IMR-90 (cell line): ENCODE data around the gene DPP10. TPM values are rescaled to one million over a fixed set of nuclear protein-coding genes. Genes with fewer than 3 reads are reported as not detected.

ENCODE experiments used
- ATAC-seq: fragments of 200-7000 bp; cut with Tn5 transposase; 2 replicates; pipeline ENCODE4 v1.9.1; 2020; ENCODE audit warnings: low read depth, mild to moderate bottlenecking, moderate library complexity
- BruUV-seq: library from RNA; stranded (reverse); fragments of 400-500 nt; replicated peaks from 2 replicates; lab custom pipeline; 2021; lab: Mats Ljungman, UMichigan
- CTCF ChIA-PET: fragments of 300-600 bp; formaldehyde crosslinking; extraction: SDS; loops from one replicate; lab custom pipeline; 2021; ENCODE audit warnings: antibody characterized with exemption; lab: Yijun Ruan, JAX
- POLR2A ChIA-PET: fragments of 300-600 bp; sonication (Branson Sonifier 250); formaldehyde crosslinking; loops from one replicate; lab custom pipeline; 2022; ENCODE audit warnings: antibody characterized with exemption; ENCODE audit not compliant: unreplicated experiment; lab: Charles Lee
- DNase-seq: peaks from one replicate; pipeline ENCODE4 v3.0.0; 2013
- H2AFZ ChIP-seq: replicated peaks from 2 replicates; pipeline ENCODE3; 2013; ENCODE audit warnings: low read length, mild to moderate bottlenecking; ENCODE audit not compliant: poor library complexity
- H2AK5ac ChIP-seq: 2 replicates; pipeline ENCODE4 v1.6.1; 2013; ENCODE audit warnings: low read depth, low read length, inconsistent platforms
- H2AK9ac ChIP-seq: replicated peaks from 2 replicates; pipeline ENCODE3; 2013; ENCODE audit warnings: mild to moderate bottlenecking, low read depth, low read length, moderate library complexity; ENCODE audit not compliant: poor library complexity
- H2BK120ac ChIP-seq: 2 replicates; pipeline ENCODE4 v1.6.1; 2013; ENCODE audit warnings: low read depth, low read length, inconsistent platforms
- H2BK15ac ChIP-seq: 3 replicates; pipeline ENCODE4 v1.6.1; 2013; ENCODE audit warnings: low read depth, low read length, inconsistent platforms
- H2BK20ac ChIP-seq: 2 replicates; pipeline ENCODE4 v1.6.1; 2013; ENCODE audit warnings: low read depth, mild to moderate bottlenecking, inconsistent platforms, low read length, moderate library complexity
- H2BK5ac ChIP-seq: 2 replicates; pipeline ENCODE4 v1.6.1; 2013; ENCODE audit warnings: mild to moderate bottlenecking, low read depth, low read length, inconsistent platforms; ENCODE audit not compliant: poor library complexity, severe bottlenecking
- H3K14ac ChIP-seq: replicated peaks from 2 replicates; pipeline ENCODE4 v1.6.1; 2013; ENCODE audit warnings: low read depth, low read length, inconsistent platforms
- H3K18ac ChIP-seq: 2 replicates; pipeline ENCODE4 v1.6.1; 2013; ENCODE audit warnings: low read depth, low read length, control low read depth
- H3K23ac ChIP-seq: 2 replicates; pipeline ENCODE4 v1.6.1; 2013; ENCODE audit warnings: low read depth, low read length, inconsistent platforms
- H3K27ac ChIP-seq: 2 replicates; pipeline ENCODE4 v1.5.1; 2013; ENCODE audit warnings: mild to moderate bottlenecking, control low read depth, low read length; ENCODE audit not compliant: insufficient read depth
- H3K27me3 ChIP-seq: 2 replicates; pipeline ENCODE4 v1.6.1; 2013; ENCODE audit warnings: low read length; ENCODE audit not compliant: control insufficient read depth, insufficient read depth
- H3K36me3 ChIP-seq: 2 replicates; pipeline ENCODE4 v1.6.1; 2013; ENCODE audit warnings: low read length, mixed read lengths; ENCODE audit not compliant: control insufficient read depth, insufficient read depth
- H3K4ac ChIP-seq: 2 replicates; pipeline ENCODE4 v1.6.1; 2013; ENCODE audit warnings: low read depth, low read length, inconsistent platforms
- H3K4me1 ChIP-seq: 2 replicates; pipeline ENCODE4 v1.6.1; 2013; ENCODE audit warnings: low read length, mixed read lengths; ENCODE audit not compliant: control insufficient read depth, insufficient read depth
- H3K4me2 ChIP-seq: 2 replicates; pipeline ENCODE4 v1.6.1; 2013; ENCODE audit warnings: low read depth, mild to moderate bottlenecking, control low read depth, low read length, moderate library complexity
- H3K4me3 ChIP-seq: 2 replicates; pipeline ENCODE4 v1.5.1; 2013; ENCODE audit warnings: low read depth, mild to moderate bottlenecking, control low read depth, low read length, moderate library complexity; ENCODE audit not compliant: insufficient read depth
- H3K56ac ChIP-seq: 2 replicates; pipeline ENCODE4 v1.6.1; 2013; ENCODE audit warnings: low read length, inconsistent platforms; ENCODE audit not compliant: insufficient read depth; ENCODE audit errors: extremely low read depth
- H3K79me1 ChIP-seq, 2 experiments: 2 replicates each; pipeline ENCODE4 v1.6.1; 2013; ENCODE audit warnings: low read length in 2 of 2, inconsistent platforms in 1 of 2, low read depth in 1 of 2
- H3K9ac ChIP-seq: 2 replicates; pipeline ENCODE4 v1.6.1; 2013; ENCODE audit warnings: low read depth, low read length, control low read depth
- H3K9me1 ChIP-seq: 2 replicates; pipeline ENCODE4 v1.6.1; 2013; ENCODE audit warnings: low read length, inconsistent platforms; ENCODE audit not compliant: insufficient read depth
- H3K9me3 ChIP-seq: 2 replicates; pipeline ENCODE4 v1.6.1; 2013; ENCODE audit warnings: low read length; ENCODE audit not compliant: control insufficient read depth, insufficient read depth
- H4K20me1 ChIP-seq: 2 replicates; pipeline ENCODE4 v1.6.1; 2013; ENCODE audit warnings: low read length, inconsistent platforms; ENCODE audit not compliant: insufficient read depth
- H4K5ac ChIP-seq: 2 replicates; pipeline ENCODE4 v1.6.1; 2013; ENCODE audit warnings: mild to moderate bottlenecking, low read depth, low read length, control low read depth
- H4K8ac ChIP-seq, 2 experiments: 2 replicates each; pipeline ENCODE4 v1.6.1; 2013; ENCODE audit warnings: low read depth in 2 of 2, low read length in 2 of 2, control low read depth in 1 of 2, inconsistent platforms in 1 of 2
- H4K91ac ChIP-seq: 2 replicates; pipeline ENCODE4 v1.6.1; 2013; ENCODE audit warnings: low read depth, low read length, inconsistent platforms; ENCODE audit not compliant: insufficient read depth
- BHLHE40 ChIP-seq: fragments of 150-350 bp; IDR thresholded peaks from 2 replicates; pipeline ENCODE4 v1.6.1; 2016; ENCODE audit warnings: mild to moderate bottlenecking, low read depth, low read length
- CHD1 ChIP-seq: IDR thresholded peaks from 2 replicates; pipeline ENCODE4 v1.6.1; 2012; ENCODE audit warnings: low read depth, low read length, improper control_type of control experiment
- MAZ ChIP-seq: IDR thresholded peaks from 2 replicates; pipeline ENCODE4 v1.6.1; 2012; ENCODE audit warnings: low read depth, mild to moderate bottlenecking, low read length, improper control_type of control experiment, moderate library complexity, borderline replicate concordance
- MXI1 ChIP-seq: IDR thresholded peaks from 2 replicates; pipeline ENCODE4 v1.6.1; 2012; ENCODE audit warnings: low read depth, mild to moderate bottlenecking, low read length, moderate library complexity, borderline replicate concordance
- NFE2L2 ChIP-seq: fragments of 150-350 bp; IDR thresholded peaks from 2 replicates; pipeline ENCODE4 v1.6.1; 2016; ENCODE audit warnings: low read depth, mild to moderate bottlenecking, low read length
- POLR2A ChIP-seq: IDR thresholded peaks from 2 replicates; pipeline ENCODE4 v1.6.1; 2012; ENCODE audit warnings: mild to moderate bottlenecking, low read depth, low read length
- RAD21 ChIP-seq: IDR thresholded peaks from 2 replicates; pipeline ENCODE4 v1.6.1; 2012; ENCODE audit warnings: low read length, improper control_type of control experiment
- RFX5 ChIP-seq: IDR thresholded peaks from 2 replicates; pipeline ENCODE4 v1.8.0; 2012; ENCODE audit warnings: low read depth, mild to moderate bottlenecking, low read length, moderate library complexity
- SMC3 ChIP-seq: fragments of 150-350 bp; IDR thresholded peaks from 2 replicates; pipeline ENCODE4 v1.6.1; 2016; ENCODE audit warnings: low read depth, mild to moderate bottlenecking, antibody characterized with exemption, low read length, moderate library complexity
- WGBS, 2 experiments: methylation state at CpG; one replicate each; pipeline versions ENCODE4 v1.1.5 to v1.1.7; 2013; ENCODE audit warnings: missing lambda C conversion rate in 2 of 2; ENCODE audit not compliant: insufficient read length in 1 of 2; ENCODE audit errors: extremely low coverage in 2 of 2; 5-methylcytosine and 5-hydroxymethylcytosine counted together
- dilution Hi-C: fragments of 300-500 bp; cut with HindIII; formaldehyde crosslinking; loops from one replicate; pipeline ENCODE4 v1.14.3; 2018; ENCODE audit warnings: low sequenced_read_pairs; ENCODE audit not compliant: unreplicated experiment
- in situ Hi-C: fragments of 300-500 bp; cut with MboI; formaldehyde crosslinking; loops from 3 replicates; pipeline ENCODE4 v1.14.3; 2019; ENCODE audit warnings: low sequenced_read_pairs, inconsistent platforms, mixed read lengths
- intact Hi-C: fragments of 100-400 bp; cut with micrococcal nuclease; formaldehyde crosslinking; loops from 2 replicates; pipeline ENCODE4 v1.10.0; 2022
- polyA plus RNA-seq, 3 experiments: library from polyadenylated mRNA; depleted of rRNA; stranded (reverse); fragments of >200 nt; gene quantifications; 2 replicates each; pipeline ENCODE4 v1.2.3, GENCODE V29; 2012; ENCODE audit warnings: low replicate concordance in 1 of 3
- total RNA-seq: library from RNA; depleted of rRNA; stranded (reverse); fragments of >200 nt; gene quantifications from 2 replicates; pipeline ENCODE4 v1.2.3, GENCODE V29; 2012
- TF ChIP-seq, protein P1 (sequence below): fragments of 150-350 bp; IDR thresholded peaks from 2 replicates; pipeline ENCODE4 v1.6.1; 2017; ENCODE audit warnings: mild to moderate bottlenecking, antibody characterized with exemption, low read length, low read depth
- TF ChIP-seq, protein P2 (sequence below): conservative IDR thresholded peaks from 2 replicates; pipeline ENCODE4 v1.5.1; 2012; ENCODE audit warnings: mild to moderate bottlenecking, low read depth, low read length, improper control_type of control experiment

DPP10 gene
- total and polyA plus RNA-seq, 2 of the 4 experiments (the other 2 are of a cell fraction) = not detected

DNA sequence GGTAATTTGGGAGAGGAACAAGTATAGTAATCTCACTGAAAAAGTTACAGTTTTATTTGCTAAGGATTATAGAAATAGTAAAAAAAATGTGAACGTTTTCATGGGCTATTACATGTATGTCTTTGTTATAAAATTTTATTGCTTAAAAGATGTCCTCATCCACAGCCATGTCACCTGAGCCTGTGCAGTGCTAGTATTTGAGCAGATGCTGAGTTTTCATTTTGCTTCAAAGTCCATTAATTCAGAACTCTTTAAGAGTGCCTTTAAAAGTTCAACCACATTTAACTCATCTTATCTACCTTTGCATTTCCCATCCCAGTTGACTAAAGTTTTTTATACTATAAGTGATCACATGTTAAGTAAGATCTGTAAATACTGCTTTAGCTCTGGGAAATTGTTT is 52.6 kb downstream of the DPP10 start:
- no peaks in the 10 kb centered on the region for H3K4me1 ChIP-seq
- TF ChIP-seq, protein P1, sequence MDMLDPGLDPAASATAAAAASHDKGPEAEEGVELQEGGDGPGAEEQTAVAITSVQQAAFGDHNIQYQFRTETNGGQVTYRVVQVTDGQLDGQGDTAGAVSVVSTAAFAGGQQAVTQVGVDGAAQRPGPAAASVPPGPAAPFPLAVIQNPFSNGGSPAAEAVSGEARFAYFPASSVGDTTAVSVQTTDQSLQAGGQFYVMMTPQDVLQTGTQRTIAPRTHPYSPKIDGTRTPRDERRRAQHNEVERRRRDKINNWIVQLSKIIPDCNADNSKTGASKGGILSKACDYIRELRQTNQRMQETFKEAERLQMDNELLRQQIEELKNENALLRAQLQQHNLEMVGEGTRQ = no peak
- TF ChIP-seq BHLHE40 (no peak), NFE2L2 (no peak), POLR2A (no peak), CHD1 (no peak), RFX5 (no peak), RAD21 (no peak), MXI1 (no peak), MAZ (no peak), SMC3 (no peak)
- TF ChIP-seq, protein P2, sequence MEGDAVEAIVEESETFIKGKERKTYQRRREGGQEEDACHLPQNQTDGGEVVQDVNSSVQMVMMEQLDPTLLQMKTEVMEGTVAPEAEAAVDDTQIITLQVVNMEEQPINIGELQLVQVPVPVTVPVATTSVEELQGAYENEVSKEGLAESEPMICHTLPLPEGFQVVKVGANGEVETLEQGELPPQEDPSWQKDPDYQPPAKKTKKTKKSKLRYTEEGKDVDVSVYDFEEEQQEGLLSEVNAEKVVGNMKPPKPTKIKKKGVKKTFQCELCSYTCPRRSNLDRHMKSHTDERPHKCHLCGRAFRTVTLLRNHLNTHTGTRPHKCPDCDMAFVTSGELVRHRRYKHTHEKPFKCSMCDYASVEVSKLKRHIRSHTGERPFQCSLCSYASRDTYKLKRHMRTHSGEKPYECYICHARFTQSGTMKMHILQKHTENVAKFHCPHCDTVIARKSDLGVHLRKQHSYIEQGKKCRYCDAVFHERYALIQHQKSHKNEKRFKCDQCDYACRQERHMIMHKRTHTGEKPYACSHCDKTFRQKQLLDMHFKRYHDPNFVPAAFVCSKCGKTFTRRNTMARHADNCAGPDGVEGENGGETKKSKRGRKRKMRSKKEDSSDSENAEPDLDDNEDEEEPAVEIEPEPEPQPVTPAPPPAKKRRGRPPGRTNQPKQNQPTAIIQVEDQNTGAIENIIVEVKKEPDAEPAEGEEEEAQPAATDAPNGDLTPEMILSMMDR = no peak
- no peak overlapping the region for H3K27ac ChIP-seq
- H3K27me3 ChIP-seq = no peaks in the 10 kb centered on the region
- H3K18ac ChIP-seq = no peak overlapping the region
- H2AFZ ChIP-seq = no peak overlapping the region
- POLR2A ChIA-PET = no interaction called here
- no peak for DNase-seq
- intact Hi-C loops (no loop called here), in situ Hi-C loops (no loop called here), dilution Hi-C loops (no loop called here)
- H2BK120ac ChIP-seq = no peak overlapping the region
- no peak overlapping the region for H4K8ac ChIP-seq
- H3K4ac ChIP-seq = no peak overlapping the region
- H2BK5ac ChIP-seq = no peak overlapping the region
- no peak overlapping the region for H2AK9ac ChIP-seq
- H3K9ac ChIP-seq = no peak overlapping the region
- ATAC-seq = no peak
- CTCF ChIA-PET = no interaction called here
- H3K4me2 ChIP-seq = no peak overlapping the region
- H4K20me1 ChIP-seq = no peaks in the 10 kb centered on the region
- no peak overlapping the region for H4K5ac ChIP-seq
- no peak overlapping the region for H2BK20ac ChIP-seq
- no peak overlapping the region for H3K23ac ChIP-seq
- no peak overlapping the region for H2AK5ac ChIP-seq
- H2BK15ac ChIP-seq = no peak overlapping the region
- no peak overlapping the region for H3K14ac ChIP-seq
- no CpG with 5 or more reads among the region's 1 CpG for WGBS, 2 experiments
- no peaks in the 10 kb centered on the region for H3K79me1 ChIP-seq
- no peak overlapping the region for H3K4me3 ChIP-seq
- no peaks in the 10 kb centered on the region for H3K9me3 ChIP-seq
- BruUV-seq = no TSS peak
- no peaks in the 10 kb centered on the region for H3K36me3 ChIP-seq
- H4K91ac ChIP-seq = no peak overlapping the region
- no peaks in the 10 kb centered on the region for H3K9me1 ChIP-seq
- H3K56ac ChIP-seq = no peak overlapping the region
